DND-41 (cell line): ENCODE measurements around the gene BFAR.

ENCODE experiments used
- CTCF ChIP-seq: IDR thresholded peaks from 2 replicates; pipeline ENCODE4 v1.5.1; 2012; ENCODE audit warnings: borderline replicate concordance, low read length, moderate library complexity, mild to moderate bottlenecking; ENCODE audit not compliant: poor library complexity, severe bottlenecking; ENCODE audit errors: extremely low read depth
- EZH2 ChIP-seq: IDR thresholded peaks from 3 replicates; pipeline ENCODE4 v1.6.1; 2012; ENCODE audit warnings: borderline replicate concordance, low read depth, mild to moderate bottlenecking, moderate library complexity, low read length, inconsistent platforms; ENCODE audit not compliant: severe bottlenecking

GRCh38 chr16:14618566-14618965 is 14.2 kb upstream of the BFAR start:
- no peak for TF ChIP-seq CTCF
- TF ChIP-seq EZH2, result no peak
